ENCODE measurements around the gene CANT1. TPM values are rescaled to one million over a fixed set of nuclear protein-coding genes. Genes with fewer than 3 reads are reported as not detected.
"Not testable (repeated sequence)": the region's sequence is repeated elsewhere in the genome, so short reads cannot be mapped to it uniquely, and the experiment has no call there.

The CANT1 gene
- total RNA-seq, 1 donor from 2014 or later: 55.8 TPM

DNA sequence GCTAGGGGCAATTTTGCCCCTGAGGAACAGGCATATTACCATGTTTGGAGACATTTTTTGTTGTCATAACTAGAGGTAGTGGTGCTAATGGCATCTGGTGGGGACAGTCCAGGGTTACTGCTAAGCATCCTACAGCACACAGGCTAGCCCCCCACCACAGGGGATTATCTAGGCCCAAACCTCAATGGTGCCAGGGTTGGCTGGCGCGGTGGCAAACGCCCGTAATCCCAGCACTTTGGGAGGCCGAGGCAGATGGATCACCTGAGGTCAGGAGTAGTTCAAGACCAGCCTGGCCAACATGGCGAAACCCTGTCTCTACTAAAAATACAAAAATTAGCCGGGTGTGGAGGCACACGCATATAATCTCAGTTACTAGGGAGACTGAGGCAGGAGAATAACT lies 29.6 kb upstream of the CANT1 start:
- no peaks in the 10 kb centered on the region for H3K36me3 Mint-ChIP-seq (ENCODE audit: low read depth)
- H3K4me3 Mint-ChIP-seq (ENCODE audit: low read depth): no peak overlapping the region
- H3K9me3 Mint-ChIP-seq: no peaks in the 10 kb centered on the region
- H3K27ac Mint-ChIP-seq: no peak overlapping the region
- intact Hi-C loops (cut with micrococcal nuclease): no loop called here
- H3K27me3 Mint-ChIP-seq (ENCODE audit: low read depth): no peaks in the 10 kb centered on the region
- DNase-seq (ENCODE audit: low spot score): no peak
- no peaks in the 10 kb centered on the region for H3K4me1 Mint-ChIP-seq (ENCODE audit: low read depth)

DNA sequence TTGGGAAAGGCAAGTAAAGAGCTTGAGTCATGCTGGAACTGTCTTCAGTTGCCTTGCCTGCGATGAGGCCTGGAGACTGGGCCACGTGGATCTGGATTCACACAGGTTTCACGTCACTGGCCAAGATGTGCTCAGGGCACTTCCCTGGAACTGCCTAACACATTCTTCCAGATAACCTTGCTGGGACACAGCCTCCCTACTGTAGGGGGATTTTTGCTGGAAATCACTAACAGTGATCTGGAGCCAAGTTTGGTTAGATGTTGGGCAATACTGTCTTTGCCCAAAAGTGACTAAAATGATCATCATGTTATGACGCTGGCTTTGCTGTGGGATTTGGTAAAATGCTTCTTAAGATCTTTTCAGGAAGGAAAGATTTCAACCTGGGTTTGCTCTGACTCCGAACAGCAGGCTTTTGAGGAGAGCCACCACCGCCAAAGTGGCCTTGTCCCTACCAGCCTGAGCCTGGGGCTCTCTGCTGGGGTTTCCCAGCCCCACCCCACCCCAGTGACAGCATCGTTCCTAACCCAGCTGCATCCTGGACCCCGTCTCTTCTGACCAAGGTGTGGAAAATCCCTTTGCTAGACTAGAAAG lies 29.1 kb upstream of the CANT1 start:
- H3K27ac Mint-ChIP-seq: no peak overlapping the region
- no peak overlapping the region for H3K4me3 Mint-ChIP-seq (ENCODE audit: low read depth)
- no peaks in the 10 kb centered on the region for H3K9me3 Mint-ChIP-seq
- H3K27me3 Mint-ChIP-seq (ENCODE audit: low read depth): no peaks in the 10 kb centered on the region
- no peaks in the 10 kb centered on the region for H3K4me1 Mint-ChIP-seq (ENCODE audit: low read depth)
- intact Hi-C loops (cut with micrococcal nuclease): no loop called here
- no peaks in the 10 kb centered on the region for H3K36me3 Mint-ChIP-seq (ENCODE audit: low read depth)
- no peak for DNase-seq (ENCODE audit: low spot score)

DNA sequence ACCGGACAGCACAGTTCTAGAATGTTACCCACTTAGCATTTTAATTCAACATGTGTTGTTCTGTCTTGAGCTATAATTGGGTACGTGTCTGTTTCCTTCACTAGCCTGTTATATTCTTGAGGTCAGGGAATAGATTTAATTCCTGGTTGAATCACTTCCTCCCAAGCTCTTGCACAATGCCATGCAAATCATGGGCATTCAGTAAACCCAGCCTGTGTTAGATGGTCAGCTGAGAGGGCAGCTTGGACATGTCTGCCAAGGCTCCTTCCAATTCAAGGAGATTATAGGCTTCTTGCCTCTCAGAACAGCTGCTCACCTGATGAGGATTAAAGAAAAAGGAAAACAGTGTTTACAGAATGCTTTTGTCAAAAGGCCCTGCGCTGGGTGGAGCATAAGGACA lies 27.0 kb upstream of the CANT1 start:
- no peaks in the 10 kb centered on the region for H3K4me1 Mint-ChIP-seq (ENCODE audit: low read depth)

DNA sequence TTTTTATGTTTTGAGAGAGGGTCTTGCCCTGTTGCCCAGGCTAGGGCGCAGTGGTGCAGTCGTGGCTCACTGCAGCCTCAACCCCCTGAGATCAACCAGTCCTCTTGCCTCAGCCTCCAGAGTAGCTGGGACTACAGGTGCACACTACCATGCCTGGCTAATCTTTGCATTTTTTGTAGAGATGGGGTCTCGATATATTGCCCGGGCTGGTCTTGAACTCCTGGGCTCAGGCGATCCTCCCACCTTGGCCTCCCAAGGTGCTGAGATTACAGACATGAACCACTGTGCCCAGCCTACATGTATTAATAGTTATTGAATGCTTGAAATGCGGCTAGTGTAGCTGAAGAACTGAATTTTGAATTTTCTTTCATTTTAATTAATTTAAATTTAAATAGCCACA lies 26.6 kb upstream of the CANT1 start:
- H3K27ac Mint-ChIP-seq: no peak overlapping the region
- H3K4me3 Mint-ChIP-seq (ENCODE audit: low read depth): no peak overlapping the region
- intact Hi-C loops (cut with micrococcal nuclease): no loop called here
- H3K27me3 Mint-ChIP-seq (ENCODE audit: low read depth): peaks cover 5% of the 10 kb centered on the region
- no peaks in the 10 kb centered on the region for H3K36me3 Mint-ChIP-seq (ENCODE audit: low read depth)
- no peaks in the 10 kb centered on the region for H3K4me1 Mint-ChIP-seq (ENCODE audit: low read depth)
- DNase-seq (ENCODE audit: low spot score): no peak
- H3K9me3 Mint-ChIP-seq: no peaks in the 10 kb centered on the region

More for the DNA sequence above, 27.0 kb upstream of the CANT1 start:
- no peak for DNase-seq (ENCODE audit: low spot score)
- Mint-ChIP-seq H3K9me3 (no peaks in the 10 kb centered on the region), H3K27me3 (ENCODE audit: low read depth) (peaks cover 4% of the 10 kb centered on the region), H3K27ac (no peak overlapping the region), H3K4me3 (ENCODE audit: low read depth) (no peak overlapping the region), H3K36me3 (ENCODE audit: low read depth) (no peaks in the 10 kb centered on the region)
- intact Hi-C loops (cut with micrococcal nuclease): no loop called here

DNA sequence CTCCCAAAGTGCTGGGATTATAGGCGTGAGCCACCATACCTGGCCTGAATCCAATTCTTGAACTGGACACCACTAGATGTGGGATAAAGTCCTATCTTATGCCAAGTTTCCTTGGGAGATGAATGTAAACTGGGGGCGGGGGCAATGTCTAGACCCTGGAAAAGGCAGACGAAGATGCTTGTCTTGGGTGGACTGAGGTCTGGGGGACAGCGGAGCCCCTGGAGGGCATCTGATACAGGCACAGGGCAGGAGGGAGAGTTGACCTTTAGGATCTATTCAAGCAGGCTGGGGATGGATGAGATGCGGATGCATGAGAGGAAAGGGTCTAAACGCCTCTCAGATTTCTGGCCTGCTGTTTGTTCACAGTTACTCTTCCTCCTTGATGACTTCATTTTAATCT lies 26.1 kb upstream of the CANT1 start:
- Mint-ChIP-seq H3K4me1 (ENCODE audit: low read depth) (no peaks in the 10 kb centered on the region), H3K9me3 (no peaks in the 10 kb centered on the region), H3K4me3 (ENCODE audit: low read depth) (no peak overlapping the region), H3K36me3 (ENCODE audit: low read depth) (no peaks in the 10 kb centered on the region), H3K27me3 (ENCODE audit: low read depth) (peaks cover 5% of the 10 kb centered on the region), H3K27ac (no peak overlapping the region)
- DNase-seq (ENCODE audit: low spot score): no peak
- intact Hi-C loops (cut with micrococcal nuclease): no loop called here

DNA sequence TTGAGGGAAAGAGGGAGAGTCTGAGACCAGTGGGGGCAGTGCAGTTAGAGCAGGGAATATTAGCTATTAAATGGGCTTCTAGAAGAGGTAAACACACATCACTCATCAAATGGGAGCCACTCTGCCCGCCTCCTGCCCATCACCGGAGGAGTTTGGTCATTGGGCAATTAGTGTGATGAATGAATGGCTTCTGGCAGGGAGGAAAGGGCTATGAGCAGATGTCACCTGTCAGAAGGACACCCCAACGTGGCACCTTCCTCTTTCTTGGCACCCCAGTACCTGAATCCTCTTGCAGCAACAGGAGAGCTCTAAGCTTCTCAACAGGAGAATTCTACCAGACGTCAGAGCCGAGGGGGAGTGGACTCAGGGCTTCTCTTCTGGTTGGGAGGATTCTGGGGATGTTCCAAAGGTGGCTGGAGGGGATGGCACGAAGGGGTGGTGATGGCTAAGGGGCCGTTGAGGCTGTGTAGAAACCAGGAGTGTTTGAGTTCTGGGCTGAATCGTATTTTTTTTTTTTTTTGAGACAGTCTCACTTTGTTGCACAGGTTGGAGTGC lies 25.4 kb upstream of the CANT1 start:
- H3K4me3 Mint-ChIP-seq (ENCODE audit: low read depth): no peak overlapping the region
- peaks cover 5% of the 10 kb centered on the region for H3K27me3 Mint-ChIP-seq (ENCODE audit: low read depth)
- no peak for DNase-seq (ENCODE audit: low spot score)
- intact Hi-C loops (cut with micrococcal nuclease): no loop called here
- no peak overlapping the region for H3K27ac Mint-ChIP-seq
- no peaks in the 10 kb centered on the region for H3K9me3 Mint-ChIP-seq
- H3K36me3 Mint-ChIP-seq (ENCODE audit: low read depth): no peaks in the 10 kb centered on the region
- H3K4me1 Mint-ChIP-seq (ENCODE audit: low read depth): no peaks in the 10 kb centered on the region

DNA sequence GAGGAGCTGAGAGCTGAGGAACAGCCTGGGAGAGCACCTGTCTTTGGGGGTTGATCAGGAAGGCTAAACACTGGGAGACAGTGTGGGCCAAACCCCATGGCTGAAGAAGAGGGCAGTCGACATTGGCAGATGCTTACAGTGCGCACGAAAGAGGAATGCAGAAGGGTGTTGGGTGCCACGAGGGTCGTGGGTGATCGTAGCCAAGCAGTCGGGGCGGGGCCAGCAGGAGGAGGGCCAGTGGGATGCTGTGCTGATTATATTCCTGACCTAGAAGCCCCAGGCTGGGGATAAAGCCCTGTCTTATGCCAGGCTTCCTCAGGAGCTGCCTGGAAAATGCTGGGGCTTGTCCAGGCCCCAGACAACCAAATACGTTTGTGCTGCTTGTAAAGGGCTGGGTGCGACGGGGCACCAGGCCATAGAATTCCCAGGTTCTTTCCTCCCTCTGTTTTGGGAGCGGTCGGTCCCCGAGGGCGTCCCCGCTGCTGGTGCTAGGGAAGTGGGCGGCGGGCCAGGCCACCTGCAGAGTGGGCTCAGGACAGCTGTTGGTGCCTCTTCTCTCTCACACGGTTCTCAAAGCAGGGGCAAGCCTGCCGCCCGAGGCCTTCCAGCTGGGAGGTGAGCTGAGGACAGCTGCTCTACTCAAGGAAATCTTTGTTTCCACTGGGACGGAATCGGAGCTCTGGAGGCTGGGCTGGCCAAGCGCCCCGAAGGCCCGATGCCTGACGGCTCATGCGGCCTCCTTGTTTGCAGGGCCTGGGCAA lies 24.4 kb upstream of the CANT1 start:
- Mint-ChIP-seq H3K27me3 (ENCODE audit: low read depth) (peaks cover 6% of the 10 kb centered on the region), H3K4me1 (ENCODE audit: low read depth) (no peaks in the 10 kb centered on the region), H3K9me3 (no peaks in the 10 kb centered on the region), H3K36me3 (ENCODE audit: low read depth) (no peaks in the 10 kb centered on the region), H3K4me3 (ENCODE audit: low read depth) (no peak overlapping the region), H3K27ac (no peak overlapping the region)
- intact Hi-C loops (cut with micrococcal nuclease): no loop called here
- DNase-seq (ENCODE audit: low spot score): no peak

DNA sequence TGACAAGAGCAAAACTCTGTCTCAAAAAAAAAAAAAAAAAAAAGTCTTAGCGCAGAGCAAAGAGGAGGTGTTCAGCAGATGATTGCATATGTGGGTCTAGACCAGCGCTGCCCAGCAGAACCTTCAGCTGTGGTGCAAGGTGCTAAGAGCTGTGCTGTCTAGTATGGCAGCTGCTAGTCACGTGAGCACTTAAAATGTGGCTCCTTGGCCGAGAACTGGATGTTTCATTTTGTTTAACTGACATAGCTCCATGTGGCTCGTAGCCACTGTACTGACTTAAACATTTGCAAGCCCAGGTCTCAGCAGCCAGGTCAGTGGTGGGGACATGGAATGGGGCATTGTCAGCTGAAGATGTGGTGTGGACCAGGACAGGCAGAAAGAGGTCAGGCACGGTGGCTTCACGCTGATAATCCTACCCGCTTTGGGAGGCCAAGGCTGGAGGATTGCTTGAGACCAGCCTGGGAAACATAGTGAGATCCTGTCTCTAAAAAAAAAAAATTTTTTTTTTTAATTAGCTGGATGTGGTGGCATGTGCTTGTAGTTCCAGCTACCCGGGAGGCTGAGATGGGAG lies 23.6 kb upstream of the CANT1 start:
- no peak for DNase-seq (ENCODE audit: low spot score)
- Mint-ChIP-seq H3K4me1 (ENCODE audit: low read depth) (no peaks in the 10 kb centered on the region), H3K4me3 (ENCODE audit: low read depth) (no peak overlapping the region), H3K27me3 (ENCODE audit: low read depth) (peaks cover 6% of the 10 kb centered on the region), H3K9me3 (no peaks in the 10 kb centered on the region), H3K36me3 (ENCODE audit: low read depth) (no peaks in the 10 kb centered on the region), H3K27ac (no peak overlapping the region)
- intact Hi-C loops (cut with micrococcal nuclease): no loop called here

DNA sequence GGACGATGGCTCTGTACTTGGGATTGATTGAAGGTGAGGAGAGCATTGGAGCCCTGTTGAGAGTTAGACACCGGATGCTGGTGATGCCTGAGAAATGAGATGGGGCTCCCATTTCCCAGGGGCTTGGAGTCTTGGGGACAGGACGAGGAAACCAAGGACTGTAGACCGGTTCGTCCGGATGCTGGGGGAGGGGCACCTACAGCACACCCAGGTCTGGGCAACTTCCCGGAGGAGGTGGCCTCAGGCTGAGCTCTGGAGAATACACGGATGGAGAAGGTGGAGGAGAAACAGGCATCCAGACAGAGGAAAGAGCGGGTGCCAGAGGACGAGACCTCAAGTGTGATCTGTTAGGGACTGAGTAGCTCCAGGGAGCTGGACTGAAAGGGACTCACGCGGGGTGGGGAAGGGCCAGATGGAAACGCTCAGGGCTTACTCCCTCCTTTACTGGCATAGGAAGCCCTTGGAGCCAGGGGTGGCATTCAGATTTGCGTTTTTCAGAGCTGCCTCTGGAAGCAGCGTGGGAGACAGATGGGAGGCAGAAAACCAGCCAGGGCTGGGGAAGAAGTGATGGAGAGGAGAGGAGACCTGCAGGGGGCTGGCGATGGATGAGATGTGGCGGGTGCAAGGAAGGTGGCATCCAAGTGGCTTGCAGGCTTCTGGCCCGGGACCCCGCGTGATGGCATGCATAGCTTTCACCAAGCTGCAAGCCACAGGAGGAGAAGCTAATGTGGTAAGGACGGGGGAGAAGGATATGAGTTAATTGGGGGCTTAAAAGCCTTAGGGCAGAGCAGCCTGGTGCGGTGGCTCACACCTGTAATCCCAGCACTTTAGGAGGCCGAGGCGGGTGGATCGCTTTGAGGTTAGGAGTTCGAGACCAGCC lies 22.7 kb upstream of the CANT1 start:
- no peak for DNase-seq (ENCODE audit: low spot score)
- no peak overlapping the region for H3K4me3 Mint-ChIP-seq (ENCODE audit: low read depth)
- intact Hi-C loops (cut with micrococcal nuclease): no loop called here
- no peak overlapping the region for H3K27ac Mint-ChIP-seq
- H3K4me1 Mint-ChIP-seq (ENCODE audit: low read depth): no peaks in the 10 kb centered on the region
- H3K36me3 Mint-ChIP-seq (ENCODE audit: low read depth): no peaks in the 10 kb centered on the region
- peaks cover 11% of the 10 kb centered on the region for H3K27me3 Mint-ChIP-seq (ENCODE audit: low read depth)
- H3K9me3 Mint-ChIP-seq: no peaks in the 10 kb centered on the region

DNA sequence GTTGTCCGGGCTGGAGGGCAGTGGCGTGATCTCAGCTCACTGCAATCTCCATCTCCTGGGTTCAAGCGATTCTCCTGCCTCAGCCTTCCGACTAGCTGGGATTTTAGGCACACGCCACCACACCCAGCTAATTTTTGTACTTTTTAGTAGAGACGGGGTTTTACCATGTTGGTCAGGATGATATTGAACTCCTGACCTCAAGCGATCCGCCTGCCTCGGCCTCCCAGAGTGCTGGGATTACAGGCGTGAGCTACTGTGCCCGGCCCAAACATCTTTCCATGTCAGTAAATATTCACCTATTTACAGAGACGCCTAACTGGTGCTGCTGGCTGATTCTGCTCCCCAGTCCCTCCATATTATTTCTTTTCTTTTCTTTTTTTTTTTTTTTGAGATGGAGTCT lies 21.1 kb upstream of the CANT1 start:
- H3K4me1 Mint-ChIP-seq (ENCODE audit: low read depth); intact Hi-C loops (cut with micrococcal nuclease); DNase-seq (ENCODE audit: low spot score); H3K9me3 Mint-ChIP-seq; H3K27ac Mint-ChIP-seq; H3K36me3 Mint-ChIP-seq (ENCODE audit: low read depth); H3K4me3 Mint-ChIP-seq (ENCODE audit: low read depth): not testable (repeated sequence)
- peaks cover 20% of the 10 kb centered on the region for H3K27me3 Mint-ChIP-seq (ENCODE audit: low read depth)

DNA sequence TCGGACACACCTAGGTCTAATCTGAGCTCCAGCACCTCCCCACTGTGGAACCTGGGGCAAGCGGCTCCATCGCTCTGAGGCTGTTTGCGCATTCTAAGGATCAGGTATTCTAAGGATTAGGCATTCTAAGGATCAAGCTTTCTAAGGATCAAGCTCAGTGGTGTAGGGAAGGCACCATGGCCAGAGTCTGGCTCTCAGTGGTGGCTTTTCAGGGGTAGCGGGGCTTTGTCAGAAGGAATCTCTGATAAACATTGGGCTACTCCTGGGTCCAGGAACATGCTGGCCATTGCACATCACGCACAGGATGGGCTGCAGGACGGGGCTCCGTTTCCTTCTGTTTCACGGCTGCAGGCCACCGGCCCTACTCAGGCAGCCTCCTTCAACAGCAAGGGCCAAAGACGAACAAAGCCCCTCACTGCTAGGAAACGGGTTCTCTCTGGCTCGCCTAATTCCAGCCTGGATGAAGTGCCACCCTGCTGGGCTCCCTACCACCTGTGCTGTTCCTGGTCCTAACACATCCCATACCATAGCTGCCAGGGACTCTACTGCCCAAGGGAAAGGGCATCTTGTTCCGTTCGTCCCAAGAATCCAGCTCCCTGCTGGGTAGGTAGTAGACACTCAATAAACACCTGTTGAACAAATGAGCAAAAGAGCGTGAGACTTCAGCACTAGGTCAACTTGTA lies 19.9 kb upstream of the CANT1 start:
- H3K4me3 Mint-ChIP-seq (ENCODE audit: low read depth): no peak overlapping the region
- DNase-seq (ENCODE audit: low spot score): no peak
- H3K4me1 Mint-ChIP-seq (ENCODE audit: low read depth): peaks cover 2% of the 10 kb centered on the region
- H3K27ac Mint-ChIP-seq: no peak overlapping the region
- intact Hi-C loops (cut with micrococcal nuclease): no loop called here
- no peaks in the 10 kb centered on the region for H3K36me3 Mint-ChIP-seq (ENCODE audit: low read depth)
- H3K9me3 Mint-ChIP-seq: no peaks in the 10 kb centered on the region
- H3K27me3 Mint-ChIP-seq (ENCODE audit: low read depth): peaks cover 29% of the 10 kb centered on the region
